Measurements from ENCODE around the gene TNFRSF6B. TPM values are rescaled to one million over a fixed set of nuclear protein-coding genes. Genes with fewer than 3 reads are reported as not detected.
A peak's percentile ranks its signal among the peaks of the same experiment; 100 is the strongest.

The TNFRSF6B gene
- total RNA-seq, 1 experiment from 2014 or later, result not detected

- TF ChIP-seq CTCF (IDR thresholded peaks at IDR 0.05) (no peak), REST (IDR thresholded peaks at IDR 0.05; ENCODE audit: insufficient read depth in 1 of 2, low read depth in 2 of 2, low read length in 1 of 2) (no peak), SIN3A (IDR thresholded peaks at IDR 0.05; ENCODE audit: borderline replicate concordance, insufficient read depth, low read depth, low read length) (no peak), TCF7L2 (IDR thresholded peaks at IDR 0.05; ENCODE audit: low read depth, low read length) (no peak), POLR2AphosphoS5 (IDR thresholded peaks at IDR 0.05; ENCODE audit: low read depth, low read length) (no peak)
- ATAC-seq (no peak), DNase-seq (ENCODE audit: low read depth, low spot score) (no peak)
- intact Hi-C loops (cut with micrococcal nuclease; ENCODE audit: unreplicated experiment), result no loop called here
- Histone ChIP-seq H3K9me3 (ENCODE audit: control insufficient read depth, insufficient read depth, low read depth, low read length) (no peaks in the 10 kb centered on the region), H3K36me3 (ENCODE audit: control insufficient read depth, insufficient read depth, low read length) (no peaks in the 10 kb centered on the region; the same call in 1 of the 2 replicates), H3K4me3 (ENCODE audit: low read depth in 2 of 2, low read length in 2 of 2) (no peak overlapping the region), H3K4me1 (ENCODE audit: control insufficient read depth, insufficient read depth, low read length) (peaks cover 23% of the 10 kb centered on the region), H3K27ac (ENCODE audit: low read length) (no peak overlapping the region), H3K27me3 (ENCODE audit: control insufficient read depth, insufficient read depth, low read length) (no peaks in the 10 kb centered on the region)
- no TSS peak for BruUV-seq (replicated peaks)
- ChIA-PET POLR2A (no interaction called here), CTCF (no interaction called here)
- in situ Hi-C loops (cut with HindIII; ENCODE audit: low pct_unique_long_range_greater_than_20kb, low sequenced_read_pairs), result no loop called here
These were observed 17.6 kb upstream of the TNFRSF6B start for GRCh38 chr20:63678667-63679465.

GRCh38 chr20:63679799-63680305 lies 16.6 kb upstream of the TNFRSF6B start:
- POLR2A ChIA-PET, result no interaction called here
- in situ Hi-C loops (cut with HindIII; ENCODE audit: low pct_unique_long_range_greater_than_20kb, low sequenced_read_pairs) (no loop called here), intact Hi-C loops (cut with micrococcal nuclease; ENCODE audit: unreplicated experiment) (no loop called here)
- BruUV-seq (replicated peaks), result no TSS peak
- ATAC-seq (no peak), DNase-seq (ENCODE audit: low read depth, low spot score) (no peak)
- Histone ChIP-seq H3K27me3 (ENCODE audit: control insufficient read depth, insufficient read depth, low read length) (no peaks in the 10 kb centered on the region), H3K27ac (ENCODE audit: low read length) (peak overlapping the region; percentile 26; the same call in 1 of the 2 replicates), H3K4me3 (ENCODE audit: low read depth in 2 of 2, low read length in 2 of 2) (no peak overlapping the region), H3K36me3 (ENCODE audit: control insufficient read depth, insufficient read depth, low read length) (no peaks in the 10 kb centered on the region; the same call in 1 of the 2 replicates), H3K9me3 (ENCODE audit: control insufficient read depth, insufficient read depth, low read depth, low read length) (no peaks in the 10 kb centered on the region), H3K4me1 (ENCODE audit: control insufficient read depth, insufficient read depth, low read length) (peaks cover 23% of the 10 kb centered on the region)
- CTCF ChIA-PET, result no interaction called here
- no peak for TF ChIP-seq CTCF (IDR thresholded peaks at IDR 0.05)
- no peak for TF ChIP-seq REST (IDR thresholded peaks at IDR 0.05; ENCODE audit: insufficient read depth in 1 of 2, low read depth in 2 of 2, low read length in 1 of 2)
- TF ChIP-seq TCF7L2 (IDR thresholded peaks at IDR 0.05; ENCODE audit: low read depth, low read length), result no peak
- TF ChIP-seq POLR2AphosphoS5 (IDR thresholded peaks at IDR 0.05; ENCODE audit: low read depth, low read length), result no peak

Measured in Panc1 (cell line).